ENCODE results near the gene HTR1D.

DNA sequence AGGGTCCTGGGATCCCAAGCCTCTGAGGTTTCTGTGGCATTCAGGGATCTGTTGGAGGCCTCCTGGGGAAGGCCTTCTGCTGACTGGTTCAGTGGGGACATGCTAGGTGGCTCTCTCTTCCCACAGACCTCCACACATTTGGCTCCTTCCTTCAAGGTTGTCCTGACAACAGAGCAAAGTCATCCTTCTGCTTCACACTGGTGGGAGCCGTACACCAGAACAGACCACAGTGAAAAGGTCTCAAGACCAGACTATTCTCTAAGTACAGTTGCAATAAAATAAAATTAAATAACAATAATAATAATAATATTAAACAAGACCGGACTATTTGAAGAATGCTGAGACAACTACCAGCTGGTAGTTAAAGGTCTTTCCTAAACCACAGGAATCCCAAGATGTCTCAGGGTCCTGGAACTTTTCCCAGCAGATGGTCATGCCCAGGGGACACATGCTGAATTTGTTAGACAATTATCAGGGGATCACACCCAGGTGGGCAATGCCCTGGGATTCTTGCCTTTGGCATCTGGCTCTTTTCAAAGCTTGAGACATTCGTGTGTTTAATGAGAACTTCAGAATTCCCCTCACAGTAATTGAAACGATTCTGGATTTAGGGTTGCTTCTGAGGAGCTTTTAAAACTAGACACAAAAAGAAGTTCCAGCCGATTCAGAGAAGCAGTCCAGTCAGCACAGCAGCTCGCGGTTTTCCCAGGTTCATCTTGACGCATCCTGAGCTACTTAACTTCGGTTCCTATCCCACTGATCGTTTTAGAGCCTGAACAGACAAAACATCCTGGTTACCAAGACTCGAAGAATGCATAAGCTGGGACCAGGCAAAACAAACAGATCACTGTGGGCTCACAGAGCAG is 22.9 kb downstream of the HTR1D start:
- TF ChIP-seq YY1 (IDR thresholded peaks at IDR 0.05; ENCODE audit: insufficient read depth, insufficient read length) (no peak), SUZ12 (IDR thresholded peaks at IDR 0.05; ENCODE audit: extremely low read depth, insufficient read depth, insufficient read length) (no peak), ZNF274 (IDR thresholded peaks at IDR 0.05; ENCODE audit: low read depth, low read length) (no peak)

All from NT2/D1 (cell line).